HG03103 (cell line): ENCODE measurements around the gene FKRP.
"Not testable (repeated sequence)": the region's sequence is repeated elsewhere in the genome, so short reads cannot be mapped to it uniquely, and the experiment has no call there.

Experiments
- ATAC-seq: cut with Tn5 transposase; IDR thresholded peaks from one replicate; pipeline ENCODE4 v1.9.1; 2021; ENCODE audit warnings: low read depth; ENCODE audit not compliant: unreplicated experiment

FKRP gene, protein sequence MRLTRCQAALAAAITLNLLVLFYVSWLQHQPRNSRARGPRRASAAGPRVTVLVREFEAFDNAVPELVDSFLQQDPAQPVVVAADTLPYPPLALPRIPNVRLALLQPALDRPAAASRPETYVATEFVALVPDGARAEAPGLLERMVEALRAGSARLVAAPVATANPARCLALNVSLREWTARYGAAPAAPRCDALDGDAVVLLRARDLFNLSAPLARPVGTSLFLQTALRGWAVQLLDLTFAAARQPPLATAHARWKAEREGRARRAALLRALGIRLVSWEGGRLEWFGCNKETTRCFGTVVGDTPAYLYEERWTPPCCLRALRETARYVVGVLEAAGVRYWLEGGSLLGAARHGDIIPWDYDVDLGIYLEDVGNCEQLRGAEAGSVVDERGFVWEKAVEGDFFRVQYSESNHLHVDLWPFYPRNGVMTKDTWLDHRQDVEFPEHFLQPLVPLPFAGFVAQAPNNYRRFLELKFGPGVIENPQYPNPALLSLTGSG

DNA sequence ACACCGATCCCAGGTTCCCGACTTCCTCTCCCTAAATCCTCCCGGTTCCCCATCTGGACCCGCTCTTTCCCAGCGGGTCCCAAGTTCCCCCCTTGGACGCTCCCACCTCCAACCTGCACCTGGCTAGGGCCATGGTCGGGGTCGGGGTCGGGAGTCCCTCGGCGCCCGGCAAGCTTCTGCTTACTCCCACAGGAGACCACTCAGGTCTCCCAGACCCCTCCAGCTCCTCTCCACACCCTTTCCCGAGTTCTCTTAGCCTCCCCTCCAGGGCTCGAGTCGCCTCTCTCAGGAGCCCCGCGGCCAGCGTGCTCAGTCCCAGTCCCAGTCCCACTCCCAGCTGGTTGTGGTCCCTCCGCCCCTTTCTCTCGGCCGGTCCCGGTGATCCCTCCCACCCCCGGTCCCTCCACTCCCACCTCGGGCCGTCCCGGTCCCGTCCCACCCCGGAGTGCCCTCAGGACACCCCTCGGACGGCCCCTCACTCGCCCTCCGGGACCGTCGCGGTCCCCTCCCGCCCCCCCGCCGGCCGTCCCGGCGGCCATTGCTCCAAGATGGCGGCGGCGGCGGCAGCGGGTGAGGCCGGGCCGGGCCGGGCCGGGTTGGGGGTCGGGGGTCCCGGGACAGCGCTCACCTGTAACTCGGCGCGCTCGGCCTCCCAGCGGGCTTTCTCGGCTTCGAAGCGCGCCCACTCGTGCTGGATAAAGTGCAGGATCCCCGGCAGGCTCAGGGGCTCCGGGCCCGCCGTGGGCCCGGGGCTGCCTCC, at the start of gene FKRP:
FKRP (plus strand) TSS at position 537 of the 760 bp plus-strand sequence. CDS start 9,394 bp downstream, outside the sequence.
- ATAC-seq: no peak

DNA sequence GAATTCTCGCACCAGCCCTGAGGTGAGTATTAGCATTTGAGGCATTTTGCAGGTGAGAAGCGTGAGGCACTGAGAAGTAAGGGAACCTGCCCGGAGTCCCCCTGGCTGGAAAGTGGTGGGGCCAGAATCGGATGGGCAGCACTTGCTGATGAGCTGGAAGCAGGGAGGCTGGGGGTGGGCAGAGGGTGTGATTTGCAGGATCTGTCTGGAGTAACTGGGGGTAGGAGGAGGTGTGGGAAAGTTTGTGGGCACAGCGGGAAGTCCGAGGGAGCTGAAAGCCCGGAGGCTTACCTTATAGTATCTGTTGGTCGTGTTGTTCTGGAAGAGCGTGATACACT, 49.0 kb upstream of the FKRP start:
- no peak for ATAC-seq

DNA sequence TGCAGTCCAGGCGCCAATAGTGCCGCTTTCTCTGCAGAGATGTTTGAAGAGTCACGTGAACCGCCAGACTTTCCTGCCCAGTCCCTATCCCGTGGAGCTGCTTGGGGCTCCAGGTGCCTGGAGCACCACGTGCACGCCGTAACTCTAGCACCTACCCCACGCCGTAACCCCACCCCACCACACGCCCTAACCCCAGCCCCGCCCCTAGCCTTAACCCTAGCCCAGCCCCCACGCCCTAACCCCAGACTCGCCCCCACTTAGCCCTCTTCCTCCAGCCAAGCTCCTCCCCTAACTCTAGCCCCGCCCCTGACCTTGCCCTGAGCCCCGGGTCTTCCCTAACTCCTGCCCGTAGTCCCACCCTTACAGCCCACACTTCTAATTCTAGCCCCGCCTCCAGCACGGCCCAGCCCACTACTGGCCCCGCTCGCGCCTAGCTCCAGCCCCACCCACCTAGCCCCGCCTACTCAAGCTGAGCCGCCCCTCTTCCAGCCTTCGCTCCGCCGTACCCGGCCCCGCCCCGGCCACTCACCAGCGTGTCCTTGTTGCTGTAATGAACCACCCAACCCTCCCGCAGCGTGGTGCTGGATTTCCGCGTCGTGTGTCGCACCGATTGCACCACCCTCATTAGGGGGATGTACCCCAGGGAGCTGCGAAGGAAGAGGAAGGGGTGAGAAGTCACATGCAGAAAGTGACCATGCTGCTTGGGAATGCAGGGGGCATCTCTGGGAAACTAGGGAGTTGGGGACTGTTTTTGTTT, 48.5 kb upstream of the FKRP start:
- ATAC-seq: no peak

GRCh38 chr19:46698395-46699321, 47.2 kb upstream of the FKRP start:
- ATAC-seq: no peak

- ATAC-seq: no peak
These were observed 45.2 kb upstream of the FKRP start for GRCh38 chr19:46700704-46701103.

GRCh38 chr19:46704379-46705076, 41.3 kb upstream of the FKRP start:
- no peak for ATAC-seq

DNA sequence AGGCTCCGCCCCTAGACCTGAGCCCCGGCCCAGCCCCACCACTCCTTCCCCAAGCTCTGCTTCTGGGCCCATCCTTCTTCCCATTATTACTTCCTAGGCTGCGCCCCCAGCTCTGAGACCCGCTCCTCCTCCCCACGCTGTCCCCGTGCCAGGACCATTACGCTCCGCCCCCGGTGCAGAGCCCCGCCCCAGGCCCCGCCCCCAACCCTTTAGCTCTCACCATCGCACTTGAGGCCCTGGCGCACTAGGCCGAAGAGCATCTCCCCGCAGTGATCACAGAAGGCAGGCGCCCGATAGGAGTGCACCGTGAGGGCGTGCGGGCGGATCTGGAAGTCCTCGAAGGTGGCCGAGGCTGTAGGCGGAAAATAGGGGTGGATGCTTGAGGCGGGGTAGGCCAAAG, 35.2 kb upstream of the FKRP start:
- ATAC-seq: no peak

DNA sequence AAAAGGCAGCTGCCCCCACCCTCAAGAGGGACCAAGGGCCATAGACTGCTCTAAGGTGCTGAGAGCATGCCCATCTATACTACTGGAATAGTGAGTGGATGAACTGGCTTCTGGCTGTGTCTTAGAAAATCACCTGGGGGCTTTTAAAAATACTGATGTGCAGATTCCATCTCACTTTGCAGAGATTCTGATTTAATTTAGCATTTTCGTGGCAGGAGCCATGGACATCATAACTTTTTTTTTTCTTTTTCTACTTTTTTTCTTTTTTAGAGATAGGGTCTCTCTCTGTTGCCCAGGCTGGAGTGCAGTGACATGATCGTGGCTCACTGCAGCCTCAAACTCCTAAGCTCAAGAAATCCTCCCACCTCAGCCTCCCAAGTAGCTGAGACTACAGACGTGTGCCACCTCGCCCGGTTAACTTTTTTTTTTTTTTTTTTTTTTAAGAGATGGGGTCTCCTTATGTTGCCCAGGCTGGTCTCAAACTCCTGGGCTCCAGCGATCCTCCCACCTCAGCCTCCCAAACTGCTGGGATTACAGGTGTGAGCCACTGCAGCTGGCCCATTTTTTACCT, 33.0 kb upstream of the FKRP start:
- not testable (repeated sequence) for ATAC-seq

- ATAC-seq: no peak
These were observed 31.9 kb upstream of the FKRP start for GRCh38 chr19:46713781-46714443.

- ATAC-seq: no peak
These were observed 31.3 kb upstream of the FKRP start for GRCh38 chr19:46714444-46715106.

DNA sequence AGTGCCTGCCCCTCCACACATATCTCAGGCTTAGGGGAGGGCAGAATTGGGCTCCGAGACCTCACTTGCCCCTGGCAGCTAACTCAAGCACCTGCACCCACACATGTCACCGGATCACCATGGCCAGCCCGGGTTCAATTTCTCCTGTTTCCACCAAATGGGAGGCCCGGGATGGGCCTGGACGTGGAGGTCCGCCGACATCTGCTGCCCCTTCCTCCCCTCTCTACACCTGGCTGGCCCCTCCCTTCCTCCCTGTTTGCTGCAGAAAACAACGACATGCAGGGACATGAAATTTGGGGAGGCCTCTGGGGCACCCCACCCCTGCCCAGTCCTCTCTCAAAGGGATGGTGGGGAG, 30.3 kb upstream of the FKRP start:
- no peak for ATAC-seq

DNA sequence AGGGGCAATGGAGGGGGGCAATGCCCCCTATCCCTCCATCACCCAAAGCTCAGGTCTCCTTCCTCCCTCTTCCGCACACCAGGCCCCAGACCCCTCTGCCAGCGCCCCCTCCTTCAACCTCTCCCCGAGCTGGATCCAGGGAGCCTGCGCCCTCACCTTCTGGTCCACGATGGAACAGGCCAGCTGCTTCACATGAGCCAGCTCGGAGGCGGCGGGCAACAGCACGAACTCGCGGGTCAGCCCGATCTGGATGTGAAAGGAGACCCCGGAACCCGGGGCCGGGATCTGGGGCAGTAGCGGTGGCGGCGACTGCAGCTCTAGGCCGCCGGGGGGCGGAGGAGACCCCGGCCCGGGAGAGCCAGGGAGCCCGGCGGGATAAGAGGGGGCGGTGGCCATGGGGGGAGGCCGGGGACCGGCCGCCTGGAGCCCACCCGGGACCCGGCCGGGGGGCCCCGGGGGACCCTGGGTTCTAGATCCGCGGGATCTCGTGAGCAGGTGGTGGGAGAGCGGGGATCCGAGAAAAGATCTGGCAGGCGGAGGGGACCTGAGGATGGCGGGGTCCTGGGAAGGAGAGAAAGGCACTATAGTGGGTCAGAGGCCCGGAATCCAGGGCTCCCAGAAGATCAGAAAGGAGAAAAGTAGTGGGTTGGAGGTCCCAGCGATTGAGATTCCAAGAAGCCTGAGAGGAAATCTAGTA, 29.7 kb upstream of the FKRP start:
- ATAC-seq: no peak

DNA sequence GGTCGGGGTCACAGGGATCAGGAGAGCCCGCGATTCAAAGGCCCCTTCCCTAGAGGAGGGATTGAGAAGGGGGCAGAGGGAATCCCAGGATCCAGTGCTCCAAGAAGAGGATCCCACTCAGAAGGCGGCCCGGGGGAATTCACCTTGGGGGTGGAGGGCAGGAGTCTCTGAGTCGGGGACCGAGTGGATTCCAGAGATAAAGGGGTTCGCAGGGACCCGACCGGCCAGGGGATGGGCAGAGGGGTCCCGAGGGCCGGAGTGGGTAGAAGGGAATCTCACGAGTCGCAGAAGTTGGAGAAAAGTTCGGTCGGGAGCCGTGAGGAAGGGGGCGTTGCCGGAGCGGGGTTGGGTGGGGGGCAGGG, 29.2 kb upstream of the FKRP start:
- no peak for ATAC-seq

DNA sequence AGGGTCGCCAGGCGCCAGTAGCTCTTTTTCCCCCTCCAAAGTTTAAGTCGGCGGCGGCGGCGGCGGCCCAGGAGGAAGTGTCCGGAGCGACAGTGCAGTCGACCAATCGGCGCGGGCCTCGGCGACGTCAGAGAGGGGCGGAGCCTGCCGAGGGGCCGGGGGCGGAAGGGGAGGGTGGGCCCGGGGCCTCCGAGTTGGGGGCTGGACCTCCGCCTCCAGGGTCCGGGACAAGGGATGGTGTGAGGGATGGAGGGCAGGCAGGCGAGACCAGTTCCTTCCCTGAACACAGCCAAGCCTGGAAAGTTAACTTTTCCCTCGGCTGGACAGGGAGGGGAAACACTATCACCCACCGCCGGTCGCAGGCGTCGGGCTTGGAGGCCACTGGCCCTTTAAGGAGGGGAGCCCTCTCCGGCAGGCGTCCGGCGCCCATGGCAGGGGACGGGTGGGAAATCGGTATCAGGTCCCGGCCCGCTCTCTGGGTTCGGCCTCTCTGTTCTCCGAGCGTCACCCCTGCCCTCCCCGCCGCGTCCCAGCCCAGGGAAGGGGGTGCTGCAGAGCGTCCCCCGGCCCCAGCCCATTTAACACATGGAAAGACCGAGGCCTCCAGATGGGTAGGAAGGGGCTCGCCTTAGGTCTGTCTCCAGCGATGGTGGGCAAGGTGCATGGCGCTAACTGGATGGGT, 28.7 kb upstream of the FKRP start, which contains the start of gene PRKD2:
PRKD2 (minus strand) TSS at position 81 of the 682 bp plus-strand sequence. CDS start 744 bp downstream, outside the sequence.
- no peak for ATAC-seq

DNA sequence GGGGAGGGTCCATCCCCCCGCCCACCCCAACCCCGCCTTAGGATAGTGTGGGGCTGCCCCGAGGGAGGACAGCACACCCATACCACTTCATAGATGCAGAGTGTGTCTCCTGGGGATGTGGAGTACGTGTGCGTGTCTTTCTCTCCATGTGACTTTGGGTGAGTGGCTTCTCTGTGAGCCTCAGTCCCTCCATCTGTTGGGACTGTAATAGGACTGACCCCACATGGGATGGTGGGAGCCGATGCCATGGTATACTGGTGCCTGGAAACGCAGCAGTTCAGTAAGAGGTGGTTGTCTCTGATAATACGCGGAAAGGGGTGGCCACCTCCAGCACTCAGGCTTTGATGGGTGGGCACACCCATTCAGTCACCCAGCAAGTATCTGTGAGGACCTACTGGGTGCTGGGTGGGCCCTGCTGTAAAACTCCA, 28.1 kb upstream of the FKRP start:
- no peak for ATAC-seq

DNA sequence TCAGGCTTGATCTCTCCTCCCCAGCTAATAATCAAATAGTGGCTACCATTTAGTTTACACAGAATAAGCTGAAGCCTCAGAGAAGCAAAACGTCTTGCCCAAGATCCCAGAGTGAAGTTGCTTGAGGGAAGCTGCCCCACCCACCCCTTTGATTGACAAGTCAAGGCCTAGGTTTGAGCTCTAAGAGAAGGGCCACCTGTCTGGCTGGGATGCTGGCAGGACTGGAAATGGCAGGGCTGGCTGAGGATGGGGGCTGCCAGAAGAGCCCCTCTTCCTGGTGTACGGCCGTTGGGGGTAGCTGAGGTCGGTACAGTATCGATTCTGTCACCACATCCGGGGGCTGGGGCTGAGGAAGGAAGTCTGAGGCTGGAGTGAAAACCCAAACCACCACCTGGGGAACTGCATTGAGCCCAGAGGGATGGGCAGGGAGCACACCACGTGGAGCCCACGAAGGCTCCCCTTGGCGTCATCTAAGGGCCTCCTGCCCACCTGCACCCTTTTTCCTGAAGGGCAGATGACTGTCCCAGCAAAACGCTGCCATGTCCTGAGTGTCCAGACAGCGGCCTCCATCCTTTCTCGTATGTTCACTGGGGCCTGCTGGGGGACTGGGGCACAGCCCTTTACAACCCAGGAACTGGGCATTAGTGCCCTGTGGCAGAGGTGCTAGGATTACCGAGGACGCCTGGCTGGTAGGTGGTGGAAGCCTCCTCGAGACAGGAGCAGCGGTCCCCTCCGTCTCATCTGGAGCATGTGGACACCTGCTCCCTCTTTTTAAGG, 27.5 kb upstream of the FKRP start:
- no peak for ATAC-seq
